MCF 10A (cell line): ENCODE data around the gene KRTAP21-2. TPM values are rescaled to one million over a fixed set of nuclear protein-coding genes. Genes with fewer than 3 reads are reported as not detected.
"Not testable (repeated sequence)": the region's sequence is repeated elsewhere in the genome, so short reads cannot be mapped to it uniquely, and the experiment has no call there.

ENCODE experiments used
- BruUV-seq: library from RNA; stranded (reverse); fragments of 400-500 nt; replicated peaks from 2 replicates; lab custom pipeline; 2021; lab: Mats Ljungman, UMichigan
- CTCF ChIA-PET: fragments of 300-600 bp; sonication (Branson Sonifier 250); formaldehyde crosslinking; extraction: SDS; loops from one replicate; lab custom pipeline; 2021; ENCODE audit warnings: antibody characterized with exemption, inconsistent platforms; lab: Yijun Ruan, JAX
- POLR2A ChIA-PET: fragments of 300-600, 350-650 bp; sonication (Branson Sonifier 250); formaldehyde crosslinking; extraction: SDS; loops from one replicate; lab custom pipeline; 2020; ENCODE audit warnings: antibody characterized with exemption, inconsistent platforms; lab: Yijun Ruan, JAX
- DNase-seq: peaks from one replicate; pipeline ENCODE4 v3.0.0-alpha.2; 2018; ENCODE audit not compliant: unreplicated experiment
- H3K27ac Mint-ChIP-seq: one replicate; pipeline ENCODE4 v1.8.0; 2022; ENCODE audit warnings: mild to moderate bottlenecking, low read depth, mixed read lengths; ENCODE audit not compliant: unreplicated experiment
- H3K27me3 Mint-ChIP-seq: one replicate; pipeline ENCODE4 v1.8.0; 2022; ENCODE audit warnings: mixed read lengths; ENCODE audit not compliant: insufficient read depth, unreplicated experiment
- H3K36me3 Mint-ChIP-seq: one replicate; pipeline ENCODE4 v1.8.0; 2022; ENCODE audit warnings: mild to moderate bottlenecking, moderate library complexity, mixed read lengths; ENCODE audit not compliant: insufficient read depth, unreplicated experiment
- H3K4me1 Mint-ChIP-seq: one replicate; pipeline ENCODE4 v1.8.0; 2022; ENCODE audit warnings: mixed read lengths; ENCODE audit not compliant: insufficient read depth, unreplicated experiment
- H3K4me3 Mint-ChIP-seq: one replicate; pipeline ENCODE4 v1.8.0; 2022; ENCODE audit warnings: mild to moderate bottlenecking, moderate library complexity, mixed read lengths; ENCODE audit not compliant: unreplicated experiment
- H3K9me3 Mint-ChIP-seq: one replicate; pipeline ENCODE4 v1.8.0; 2022; ENCODE audit warnings: mixed read lengths; ENCODE audit not compliant: unreplicated experiment
- intact Hi-C: fragments of 100-400 bp; cut with micrococcal nuclease; formaldehyde crosslinking; loops from 2 replicates; pipeline ENCODE4 v1.14.1; 2022
- total RNA-seq: library from RNA; stranded (reverse); gene quantifications from 2 replicates; pipeline ENCODE4 v1.2.3, GENCODE V29; 2022
- TF ChIP-seq, protein P1 (sequence below): fragments of 200-600 bp; IDR thresholded peaks from one replicate; pipeline ENCODE4 v1.8.0; 2022; ENCODE audit warnings: antibody characterized with exemption, mild to moderate bottlenecking; ENCODE audit not compliant: unreplicated experiment

KRTAP21-2 gene
- total RNA-seq, 1 experiment from 2014 or later = not detected

DNA sequence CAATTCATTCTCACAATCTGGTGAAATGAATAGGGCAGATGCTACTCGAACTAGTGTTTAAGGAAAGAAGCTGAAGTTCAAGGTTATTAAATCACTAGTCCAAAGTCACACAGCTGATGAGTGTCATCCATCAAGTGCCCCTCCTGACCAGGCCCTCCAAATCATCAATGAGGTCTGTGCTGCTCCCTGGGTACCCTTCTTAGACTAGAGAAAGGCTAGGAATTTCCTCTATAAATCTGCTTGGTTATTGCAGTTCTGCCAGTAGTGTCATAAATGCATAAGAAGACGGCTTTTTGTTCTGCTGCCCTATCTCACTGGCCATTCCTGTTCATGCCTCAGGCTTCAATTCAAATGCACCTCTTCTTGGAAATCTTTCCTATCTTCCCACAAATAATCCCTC, 13.7 kb upstream of the KRTAP21-2 start:
- Mint-ChIP-seq H3K4me1 (no peaks in the 10 kb centered on the region), H3K36me3 (no peaks in the 10 kb centered on the region), H3K9me3 (no peaks in the 10 kb centered on the region), H3K27ac (no peak overlapping the region), H3K27me3 (peaks cover 48% of the 10 kb centered on the region), H3K4me3 (no peak overlapping the region)
- ChIA-PET POLR2A (no interaction called here), CTCF (no interaction called here)
- TF ChIP-seq, protein P1, sequence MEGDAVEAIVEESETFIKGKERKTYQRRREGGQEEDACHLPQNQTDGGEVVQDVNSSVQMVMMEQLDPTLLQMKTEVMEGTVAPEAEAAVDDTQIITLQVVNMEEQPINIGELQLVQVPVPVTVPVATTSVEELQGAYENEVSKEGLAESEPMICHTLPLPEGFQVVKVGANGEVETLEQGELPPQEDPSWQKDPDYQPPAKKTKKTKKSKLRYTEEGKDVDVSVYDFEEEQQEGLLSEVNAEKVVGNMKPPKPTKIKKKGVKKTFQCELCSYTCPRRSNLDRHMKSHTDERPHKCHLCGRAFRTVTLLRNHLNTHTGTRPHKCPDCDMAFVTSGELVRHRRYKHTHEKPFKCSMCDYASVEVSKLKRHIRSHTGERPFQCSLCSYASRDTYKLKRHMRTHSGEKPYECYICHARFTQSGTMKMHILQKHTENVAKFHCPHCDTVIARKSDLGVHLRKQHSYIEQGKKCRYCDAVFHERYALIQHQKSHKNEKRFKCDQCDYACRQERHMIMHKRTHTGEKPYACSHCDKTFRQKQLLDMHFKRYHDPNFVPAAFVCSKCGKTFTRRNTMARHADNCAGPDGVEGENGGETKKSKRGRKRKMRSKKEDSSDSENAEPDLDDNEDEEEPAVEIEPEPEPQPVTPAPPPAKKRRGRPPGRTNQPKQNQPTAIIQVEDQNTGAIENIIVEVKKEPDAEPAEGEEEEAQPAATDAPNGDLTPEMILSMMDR = no peak
- no TSS peak for BruUV-seq
- intact Hi-C loops = no loop called here
- DNase-seq = no peak

DNA sequence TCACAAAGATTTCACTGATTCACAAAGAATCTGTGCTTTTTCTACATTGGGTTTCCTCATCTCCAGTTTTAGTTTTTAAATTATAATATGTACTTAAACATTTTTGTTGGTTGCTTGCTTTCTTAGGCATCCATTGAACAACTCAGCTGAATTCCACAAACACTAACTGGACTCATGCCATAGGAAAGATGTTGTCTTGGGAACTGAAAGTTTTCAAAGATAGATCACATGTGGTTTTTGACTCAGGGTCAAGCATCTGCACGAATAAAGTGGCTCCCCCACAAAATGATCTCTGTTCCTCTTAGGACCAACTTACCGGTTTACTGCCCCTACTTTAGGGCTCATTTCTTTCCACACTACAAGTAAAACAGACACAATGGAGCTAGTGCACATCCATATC, 11.2 kb upstream of the KRTAP21-2 start:
- intact Hi-C loops = no loop called here
- Mint-ChIP-seq H3K4me1 (no peaks in the 10 kb centered on the region), H3K27ac (no peak overlapping the region), H3K27me3 (peaks cover 55% of the 10 kb centered on the region), H3K4me3 (no peak overlapping the region), H3K36me3 (no peaks in the 10 kb centered on the region), H3K9me3 (no peaks in the 10 kb centered on the region)
- BruUV-seq = no TSS peak
- DNase-seq = no peak
- POLR2A ChIA-PET = no interaction called here
- CTCF ChIA-PET = interaction anchor here (1.2 kb wide), 1 partner anchor 23 kb away, joined by 3 read pairs; no protein-coding TSS in a partner anchor
- TF ChIP-seq, protein P1 = no peak

DNA sequence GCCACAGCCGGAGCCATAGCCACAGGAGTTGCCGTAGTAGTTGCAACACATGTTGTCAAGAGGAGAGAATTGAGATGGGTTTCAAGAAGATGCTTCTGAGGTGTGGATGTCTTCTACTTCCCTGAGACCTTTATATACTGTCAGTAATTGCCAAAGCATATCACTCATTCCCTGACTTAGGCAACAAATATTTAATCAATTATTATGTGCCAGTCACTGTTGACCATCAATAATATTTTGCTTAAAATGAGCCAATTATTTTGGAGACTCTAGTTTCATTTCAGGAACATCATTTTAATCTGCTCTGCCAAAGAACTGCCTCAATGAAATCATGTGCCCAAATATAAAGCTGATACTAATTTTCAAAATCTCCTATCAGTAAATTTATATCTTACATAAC, 8.3 kb upstream of the KRTAP21-2 start, which contains the start of gene KRTAP21-1:
KRTAP21-1 (minus strand) TSS at position 101 of the 400 bp plus-strand sequence; CDS start at position 51, 50 bp downstream.
- H3K27me3 Mint-ChIP-seq = peaks cover 70% of the 10 kb centered on the region
- H3K27ac Mint-ChIP-seq, POLR2A ChIA-PET, H3K4me1 Mint-ChIP-seq, intact Hi-C loops, DNase-seq, H3K9me3 Mint-ChIP-seq, BruUV-seq, H3K36me3 Mint-ChIP-seq, H3K4me3 Mint-ChIP-seq, CTCF ChIA-PET: not testable (repeated sequence)

DNA sequence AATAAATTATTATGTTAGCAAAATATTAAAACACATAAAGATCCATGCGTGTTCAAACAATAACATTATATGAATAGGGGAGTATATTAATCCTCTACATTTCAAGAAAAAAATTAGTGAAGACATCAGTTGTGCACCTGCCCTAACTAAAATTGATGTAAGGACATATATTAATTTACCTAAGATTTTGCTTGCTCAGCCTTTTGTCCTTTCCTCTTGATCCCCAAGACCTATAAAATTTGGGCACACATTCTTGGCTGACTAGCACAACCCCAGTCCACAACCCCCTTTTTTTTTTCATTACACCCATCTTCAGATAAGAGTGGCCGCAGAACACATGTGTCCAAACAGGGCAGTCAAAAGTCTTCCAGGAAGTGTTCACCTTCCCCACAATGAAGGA, 6.6 kb downstream of the KRTAP21-2 start:
- Mint-ChIP-seq H3K27me3 (peaks cover 37% of the 10 kb centered on the region), H3K4me1 (no peaks in the 10 kb centered on the region), H3K36me3 (no peaks in the 10 kb centered on the region), H3K4me3 (no peak overlapping the region), H3K9me3 (no peaks in the 10 kb centered on the region), H3K27ac (no peak overlapping the region)
- no TSS peak for BruUV-seq
- CTCF ChIA-PET = no interaction called here
- POLR2A ChIA-PET = no interaction called here
- TF ChIP-seq, protein P1 = no peak
- intact Hi-C loops = no loop called here
- DNase-seq = no peak
